Measurements from ENCODE around the gene TRIOBP. TPM values are rescaled to one million over a fixed set of nuclear protein-coding genes. Genes with fewer than 3 reads are reported as not detected.
"Not testable (repeated sequence)": the region's sequence is repeated elsewhere in the genome, so short reads cannot be mapped to it uniquely, and the experiment has no call there.

The TRIOBP gene
- total and polyA plus RNA-seq, 2 of the 4 experiments (the other 2 are of a cell fraction) = 46.4 to 69.8 TPM

- no peak overlapping the region for H3K56ac ChIP-seq (ENCODE audit: extremely low read depth, insufficient read depth, low read length)
- H4K8ac ChIP-seq (ENCODE audit: low read depth in 2 of 2, low read length in 2 of 2) = no peak overlapping the region
- H3K79me1 ChIP-seq (ENCODE audit: low read depth in 1 of 2, low read length in 2 of 2) = no peaks in the 10 kb centered on the region
- no TSS peak for BruUV-seq (replicated peaks)
- no peak overlapping the region for H2AK5ac ChIP-seq (ENCODE audit: low read depth, low read length)
- dilution Hi-C loops (cut with HindIII; ENCODE audit: low sequenced_read_pairs, unreplicated experiment) (no loop called here), in situ Hi-C loops (cut with MboI; ENCODE audit: low sequenced_read_pairs) (no loop called here), intact Hi-C loops (cut with micrococcal nuclease) (no loop called here)
- H3K9ac ChIP-seq (ENCODE audit: low read depth, low read length) = no peak overlapping the region
- peak overlapping the region; percentile 50 for H2AK9ac ChIP-seq (replicated peaks; ENCODE audit: low read depth, low read length, poor library complexity)
- H3K4me3 ChIP-seq (ENCODE audit: insufficient read depth, low read depth, low read length) = no peak overlapping the region
- H2BK120ac ChIP-seq (ENCODE audit: low read depth, low read length) = no peak overlapping the region
- H2BK5ac ChIP-seq (ENCODE audit: low read depth, low read length, poor library complexity, severe bottlenecking) = no peak overlapping the region
- no peak overlapping the region for H2BK20ac ChIP-seq (ENCODE audit: low read depth, low read length)
- POLR2A ChIA-PET (ENCODE audit: unreplicated experiment) = no interaction called here
- H3K23ac ChIP-seq (ENCODE audit: low read depth, low read length) = peak overlapping the region; percentile 65; the same call in 1 of the 2 replicates
- H3K9me3 ChIP-seq (ENCODE audit: control insufficient read depth, insufficient read depth, low read length) = no peaks in the 10 kb centered on the region
- H3K14ac ChIP-seq (replicated peaks; ENCODE audit: low read depth, low read length) = no peak overlapping the region
- no peaks in the 10 kb centered on the region for H3K9me1 ChIP-seq (ENCODE audit: insufficient read depth, low read length)
- ATAC-seq (ENCODE audit: low read depth) (no peak), DNase-seq (no peak)
- H3K36me3 ChIP-seq (ENCODE audit: control insufficient read depth, insufficient read depth, low read length) = no peaks in the 10 kb centered on the region
- no peak overlapping the region for H3K18ac ChIP-seq (ENCODE audit: low read depth, low read length)
- no peak overlapping the region for H3K4me2 ChIP-seq (ENCODE audit: low read depth, low read length)
- H3K4ac ChIP-seq (ENCODE audit: low read depth, low read length) = no peak overlapping the region
- CTCF ChIA-PET = no interaction called here
- WGBS, 2 experiments (ENCODE audit: extremely low coverage in 2 of 2, insufficient read length in 1 of 2) = 38% methylated on average over 6 of the region's 14 CpGs; no CpG with 5 or more reads in 1 of the 2 experiments
- H4K5ac ChIP-seq (ENCODE audit: low read depth, low read length) = no peak overlapping the region
- H3K27me3 ChIP-seq (ENCODE audit: control insufficient read depth, insufficient read depth, low read length) = no peaks in the 10 kb centered on the region
- no peak overlapping the region for H4K91ac ChIP-seq (ENCODE audit: insufficient read depth, low read depth, low read length)
- H2BK15ac ChIP-seq (ENCODE audit: low read depth, low read length) = no peak overlapping the region
- no peak overlapping the region for H3K27ac ChIP-seq (ENCODE audit: insufficient read depth, low read length)
- H3K4me1 ChIP-seq (ENCODE audit: control insufficient read depth, insufficient read depth, low read length) = no peaks in the 10 kb centered on the region
- no peaks in the 10 kb centered on the region for H4K20me1 ChIP-seq (ENCODE audit: insufficient read depth, low read length)
- peak overlapping the region; percentile 51 for H2AFZ ChIP-seq (replicated peaks; ENCODE audit: low read length, poor library complexity)
- TF ChIP-seq BHLHE40 (IDR thresholded peaks at IDR 0.05; ENCODE audit: low read depth, low read length) = no peak
- TF ChIP-seq RAD21 (IDR thresholded peaks at IDR 0.05; ENCODE audit: low read length) = no peak
- TF ChIP-seq MAZ (IDR thresholded peaks at IDR 0.05; ENCODE audit: borderline replicate concordance, low read depth, low read length) = no peak
- no peak for TF ChIP-seq RCOR1 (IDR thresholded peaks at IDR 0.05; ENCODE audit: insufficient replicate concordance, low read length)
- no peak for TF ChIP-seq CTCF (conservative IDR thresholded peaks at IDR 0.05; ENCODE audit: low read depth, low read length)
These were observed 101.1 kb downstream of the TRIOBP start for GRCh38 chr22:37797874-37798500.

- POLR2A ChIA-PET (ENCODE audit: unreplicated experiment); H4K8ac ChIP-seq (ENCODE audit: low read depth in 2 of 2, low read length in 2 of 2); H2AK5ac ChIP-seq (ENCODE audit: low read depth, low read length); H3K14ac ChIP-seq (replicated peaks; ENCODE audit: low read depth, low read length); H3K4ac ChIP-seq (ENCODE audit: low read depth, low read length); H4K20me1 ChIP-seq (ENCODE audit: insufficient read depth, low read length); H2BK5ac ChIP-seq (ENCODE audit: low read depth, low read length, poor library complexity, severe bottlenecking); ATAC-seq (ENCODE audit: low read depth); H3K23ac ChIP-seq (ENCODE audit: low read depth, low read length); in situ Hi-C loops (cut with MboI; ENCODE audit: low sequenced_read_pairs); H2BK120ac ChIP-seq (ENCODE audit: low read depth, low read length); H2AK9ac ChIP-seq (replicated peaks; ENCODE audit: low read depth, low read length, poor library complexity); H3K4me2 ChIP-seq (ENCODE audit: low read depth, low read length); DNase-seq; BruUV-seq (replicated peaks); H4K91ac ChIP-seq (ENCODE audit: insufficient read depth, low read depth, low read length); H2BK20ac ChIP-seq (ENCODE audit: low read depth, low read length); H3K56ac ChIP-seq (ENCODE audit: extremely low read depth, insufficient read depth, low read length); H3K4me1 ChIP-seq (ENCODE audit: control insufficient read depth, insufficient read depth, low read length); H3K36me3 ChIP-seq (ENCODE audit: control insufficient read depth, insufficient read depth, low read length); H3K4me3 ChIP-seq (ENCODE audit: insufficient read depth, low read depth, low read length); H3K27ac ChIP-seq (ENCODE audit: insufficient read depth, low read length); H3K9me3 ChIP-seq (ENCODE audit: control insufficient read depth, insufficient read depth, low read length); H3K18ac ChIP-seq (ENCODE audit: low read depth, low read length); H2AFZ ChIP-seq (replicated peaks; ENCODE audit: low read length, poor library complexity); H4K5ac ChIP-seq (ENCODE audit: low read depth, low read length); H2BK15ac ChIP-seq (ENCODE audit: low read depth, low read length); dilution Hi-C loops (cut with HindIII; ENCODE audit: low sequenced_read_pairs, unreplicated experiment); H3K27me3 ChIP-seq (ENCODE audit: control insufficient read depth, insufficient read depth, low read length); H3K9ac ChIP-seq (ENCODE audit: low read depth, low read length); H3K79me1 ChIP-seq (ENCODE audit: low read depth in 1 of 2, low read length in 2 of 2); CTCF ChIA-PET; H3K9me1 ChIP-seq (ENCODE audit: insufficient read depth, low read length); intact Hi-C loops (cut with micrococcal nuclease): not testable (repeated sequence)
- 74% methylated on average over 5 of the region's 9 CpGs; no CpG with 5 or more reads in 1 of the 2 experiments for WGBS, 2 experiments (ENCODE audit: extremely low coverage in 2 of 2, insufficient read length in 1 of 2)
These were observed 103.1 kb downstream of the TRIOBP start for GRCh38 chr22:37799979-37800378.

Measured in IMR-90 (cell line).